ENCODE data around the gene ING4. TPM values are rescaled to one million over a fixed set of nuclear protein-coding genes. Genes with fewer than 3 reads are reported as not detected.

The ING4 gene
- total and polyA plus RNA-seq, 2 of the 13 experiments (the other 11 are each of a cell fraction or from before 2014, with no cell fraction given) = 14.4 to 32.4 TPM

DNA sequence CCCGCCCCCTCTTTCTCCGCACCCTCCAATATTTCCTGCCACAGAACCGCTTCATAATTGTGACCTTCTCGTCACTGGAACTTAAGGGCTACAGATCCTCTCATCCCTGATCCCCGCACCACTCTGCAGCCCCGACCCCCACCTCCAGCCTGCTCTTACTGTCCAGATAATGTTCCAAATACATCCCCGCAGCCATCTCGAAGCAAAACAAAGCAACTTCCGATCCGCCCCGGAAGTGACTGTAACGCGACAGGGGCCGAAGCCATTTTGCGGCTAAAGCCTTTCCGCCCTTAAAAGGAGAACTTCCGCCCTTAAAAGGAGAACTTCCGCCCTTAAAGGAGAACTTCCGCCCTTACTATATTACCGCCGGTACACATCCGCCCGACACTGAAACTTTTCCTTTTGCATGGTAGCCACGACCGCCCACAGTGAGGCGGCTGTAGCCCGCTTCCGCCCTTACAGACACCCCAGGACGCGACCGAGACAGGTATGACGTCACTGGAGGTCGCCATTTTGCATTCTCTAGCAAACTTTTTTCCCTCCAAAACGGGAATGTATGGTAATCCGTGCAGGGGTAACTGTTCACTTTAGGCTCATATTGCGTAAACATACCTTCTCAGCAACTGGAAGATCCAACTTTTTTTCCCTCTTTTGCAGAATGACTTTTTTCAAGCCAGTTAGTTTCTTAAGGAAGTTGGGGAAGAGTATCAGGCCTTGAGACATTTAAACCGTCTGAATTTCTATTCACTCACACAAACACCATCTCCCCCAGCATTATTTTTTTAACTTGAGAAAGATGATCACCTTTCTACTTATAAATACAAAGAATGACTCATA, at the start of gene ING4 (continued):
- TF ChIP-seq SMAD1 (CRISPR knock-in tag; IDR thresholded peaks at IDR 0.05; ENCODE audit: borderline replicate concordance, low read depth) (no peak), ZFP36L1 (CRISPR knock-in tag; IDR thresholded peaks at IDR 0.05) (0 out of 2 replicates have a peak, but pooled peaks have one; percentile 18), HNF4G (IDR thresholded peaks at IDR 0.05; ENCODE audit: borderline replicate concordance, low read depth, low read length) (no peak; the same call in 1 of the 2 replicates), HNF4G (CRISPR knock-in tag; IDR thresholded peaks at IDR 0.05; ENCODE audit: borderline replicate concordance, low read depth) (no peak), HMG20B (CRISPR knock-in tag; conservative IDR thresholded peaks at IDR 0.05) (no peak), ATRX (CRISPR knock-in tag; IDR thresholded peaks at IDR 0.05; ENCODE audit: borderline replicate concordance) (no peak), DPF2 (CRISPR knock-in tag; IDR thresholded peaks at IDR 0.05; ENCODE audit: borderline replicate concordance, low read depth) (no peak), ZNF746 (CRISPR knock-in tag; IDR thresholded peaks at IDR 0.05) (peak; percentile 51; the same call in 1 of the 2 replicates), KLF12 (CRISPR knock-in tag; IDR thresholded peaks at IDR 0.05; ENCODE audit: borderline replicate concordance) (peak; percentile 59; the same call in 1 of the 2 replicates), RFXANK (CRISPR knock-in tag; IDR thresholded peaks at IDR 0.05) (0 out of 2 replicates have a peak, but pooled peaks have one; percentile 54), ZNF24 (IDR thresholded peaks at IDR 0.05) (no peak; the same call in 1 of the 2 replicates), IRX3 (CRISPR knock-in tag; IDR thresholded peaks at IDR 0.05; ENCODE audit: borderline replicate concordance, low read depth) (no peak), ZNF430 (CRISPR knock-in tag; IDR thresholded peaks at IDR 0.05) (no peak), SMC3 (IDR thresholded peaks at IDR 0.05; ENCODE audit: low read length) (no peak), DNMT3B (CRISPR knock-in tag; conservative IDR thresholded peaks at IDR 0.05) (no peak; the same call in 1 of the 2 replicates)
- TF ChIP-seq, protein P1, sequence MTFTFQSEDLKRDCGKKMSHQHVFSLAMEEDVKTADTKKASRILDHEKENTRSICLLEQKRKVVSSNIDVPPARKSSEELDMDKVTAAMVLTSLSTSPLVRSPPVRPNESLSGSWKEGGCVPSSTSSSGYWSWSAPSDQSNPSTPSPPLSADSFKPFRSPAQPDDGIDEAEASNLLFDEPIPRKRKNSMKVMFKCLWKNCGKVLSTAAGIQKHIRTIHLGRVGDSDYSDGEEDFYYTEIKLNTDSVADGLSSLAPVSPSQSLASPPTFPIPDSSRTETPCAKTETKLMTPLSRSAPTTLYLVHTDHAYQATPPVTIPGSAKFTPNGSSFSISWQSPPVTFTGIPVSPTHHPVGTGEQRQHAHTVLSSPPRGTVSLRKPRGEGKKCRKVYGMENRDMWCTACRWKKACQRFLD (CRISPR knock-in tag; IDR thresholded peaks at IDR 0.05; ENCODE audit: borderline replicate concordance) = no peak
- TF ChIP-seq, protein P2, sequence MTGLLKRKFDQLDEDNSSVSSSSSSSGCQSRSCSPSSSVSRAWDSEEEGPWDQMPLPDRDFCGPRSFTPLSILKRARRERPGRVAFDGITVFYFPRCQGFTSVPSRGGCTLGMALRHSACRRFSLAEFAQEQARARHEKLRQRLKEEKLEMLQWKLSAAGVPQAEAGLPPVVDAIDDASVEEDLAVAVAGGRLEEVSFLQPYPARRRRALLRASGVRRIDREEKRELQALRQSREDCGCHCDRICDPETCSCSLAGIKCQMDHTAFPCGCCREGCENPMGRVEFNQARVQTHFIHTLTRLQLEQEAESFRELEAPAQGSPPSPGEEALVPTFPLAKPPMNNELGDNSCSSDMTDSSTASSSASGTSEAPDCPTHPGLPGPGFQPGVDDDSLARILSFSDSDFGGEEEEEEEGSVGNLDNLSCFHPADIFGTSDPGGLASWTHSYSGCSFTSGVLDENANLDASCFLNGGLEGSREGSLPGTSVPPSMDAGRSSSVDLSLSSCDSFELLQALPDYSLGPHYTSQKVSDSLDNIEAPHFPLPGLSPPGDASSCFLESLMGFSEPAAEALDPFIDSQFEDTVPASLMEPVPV (CRISPR knock-in tag; IDR thresholded peaks at IDR 0.05) = no peak
- TF ChIP-seq, protein P3, sequence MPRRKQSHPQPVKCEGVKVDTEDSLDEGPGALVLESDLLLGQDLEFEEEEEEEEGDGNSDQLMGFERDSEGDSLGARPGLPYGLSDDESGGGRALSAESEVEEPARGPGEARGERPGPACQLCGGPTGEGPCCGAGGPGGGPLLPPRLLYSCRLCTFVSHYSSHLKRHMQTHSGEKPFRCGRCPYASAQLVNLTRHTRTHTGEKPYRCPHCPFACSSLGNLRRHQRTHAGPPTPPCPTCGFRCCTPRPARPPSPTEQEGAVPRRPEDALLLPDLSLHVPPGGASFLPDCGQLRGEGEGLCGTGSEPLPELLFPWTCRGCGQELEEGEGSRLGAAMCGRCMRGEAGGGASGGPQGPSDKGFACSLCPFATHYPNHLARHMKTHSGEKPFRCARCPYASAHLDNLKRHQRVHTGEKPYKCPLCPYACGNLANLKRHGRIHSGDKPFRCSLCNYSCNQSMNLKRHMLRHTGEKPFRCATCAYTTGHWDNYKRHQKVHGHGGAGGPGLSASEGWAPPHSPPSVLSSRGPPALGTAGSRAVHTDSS (CRISPR knock-in tag; conservative IDR thresholded peaks at IDR 0.05) = no peak
- TF ChIP-seq, protein P4, sequence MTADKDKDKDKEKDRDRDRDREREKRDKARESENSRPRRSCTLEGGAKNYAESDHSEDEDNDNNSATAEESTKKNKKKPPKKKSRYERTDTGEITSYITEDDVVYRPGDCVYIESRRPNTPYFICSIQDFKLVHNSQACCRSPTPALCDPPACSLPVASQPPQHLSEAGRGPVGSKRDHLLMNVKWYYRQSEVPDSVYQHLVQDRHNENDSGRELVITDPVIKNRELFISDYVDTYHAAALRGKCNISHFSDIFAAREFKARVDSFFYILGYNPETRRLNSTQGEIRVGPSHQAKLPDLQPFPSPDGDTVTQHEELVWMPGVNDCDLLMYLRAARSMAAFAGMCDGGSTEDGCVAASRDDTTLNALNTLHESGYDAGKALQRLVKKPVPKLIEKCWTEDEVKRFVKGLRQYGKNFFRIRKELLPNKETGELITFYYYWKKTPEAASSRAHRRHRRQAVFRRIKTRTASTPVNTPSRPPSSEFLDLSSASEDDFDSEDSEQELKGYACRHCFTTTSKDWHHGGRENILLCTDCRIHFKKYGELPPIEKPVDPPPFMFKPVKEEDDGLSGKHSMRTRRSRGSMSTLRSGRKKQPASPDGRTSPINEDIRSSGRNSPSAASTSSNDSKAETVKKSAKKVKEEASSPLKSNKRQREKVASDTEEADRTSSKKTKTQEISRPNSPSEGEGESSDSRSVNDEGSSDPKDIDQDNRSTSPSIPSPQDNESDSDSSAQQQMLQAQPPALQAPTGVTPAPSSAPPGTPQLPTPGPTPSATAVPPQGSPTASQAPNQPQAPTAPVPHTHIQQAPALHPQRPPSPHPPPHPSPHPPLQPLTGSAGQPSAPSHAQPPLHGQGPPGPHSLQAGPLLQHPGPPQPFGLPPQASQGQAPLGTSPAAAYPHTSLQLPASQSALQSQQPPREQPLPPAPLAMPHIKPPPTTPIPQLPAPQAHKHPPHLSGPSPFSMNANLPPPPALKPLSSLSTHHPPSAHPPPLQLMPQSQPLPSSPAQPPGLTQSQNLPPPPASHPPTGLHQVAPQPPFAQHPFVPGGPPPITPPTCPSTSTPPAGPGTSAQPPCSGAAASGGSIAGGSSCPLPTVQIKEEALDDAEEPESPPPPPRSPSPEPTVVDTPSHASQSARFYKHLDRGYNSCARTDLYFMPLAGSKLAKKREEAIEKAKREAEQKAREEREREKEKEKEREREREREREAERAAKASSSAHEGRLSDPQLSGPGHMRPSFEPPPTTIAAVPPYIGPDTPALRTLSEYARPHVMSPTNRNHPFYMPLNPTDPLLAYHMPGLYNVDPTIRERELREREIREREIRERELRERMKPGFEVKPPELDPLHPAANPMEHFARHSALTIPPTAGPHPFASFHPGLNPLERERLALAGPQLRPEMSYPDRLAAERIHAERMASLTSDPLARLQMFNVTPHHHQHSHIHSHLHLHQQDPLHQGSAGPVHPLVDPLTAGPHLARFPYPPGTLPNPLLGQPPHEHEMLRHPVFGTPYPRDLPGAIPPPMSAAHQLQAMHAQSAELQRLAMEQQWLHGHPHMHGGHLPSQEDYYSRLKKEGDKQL (CRISPR knock-in tag; IDR thresholded peaks at IDR 0.05; ENCODE audit: low read depth) = no peak
